WTC11 (cell line): ENCODE data around the gene LRMDA. TPM values are rescaled to one million over a fixed set of nuclear protein-coding genes. Genes with fewer than 3 reads are reported as not detected.
A peak's percentile ranks its signal among the peaks of the same experiment; 100 is the strongest.

ENCODE experiments used
- ATAC-seq: fragments of 200-7000 bp; cut with Tn5 transposase; 2 replicates; pipeline ENCODE4 v1.10.0; 2021; ENCODE audit warnings: mild to moderate bottlenecking, moderate library complexity
- CTCF ChIA-PET: fragments of 300-600 bp; sonication (Branson Sonifier 250); formaldehyde crosslinking; loops from one replicate; lab custom pipeline; 2021; ENCODE audit warnings: antibody characterized with exemption; lab: Charles Lee
- POLR2A ChIA-PET: fragments of 350-600 bp; sonication (Branson Sonifier 250); formaldehyde crosslinking; loops from one replicate; lab custom pipeline; 2021; ENCODE audit warnings: antibody characterized with exemption; lab: Charles Lee
- DNase-seq: peaks from one replicate; pipeline ENCODE4 v3.0.0; 2021; ENCODE audit warnings: low spot score
- H3K27ac Mint-ChIP-seq: 2 replicates; pipeline ENCODE4 v1.8.0; 2021; ENCODE audit warnings: mixed read lengths
- H3K27me3 Mint-ChIP-seq: 2 replicates; pipeline ENCODE4 v1.8.0; 2021; ENCODE audit warnings: low read depth, mild to moderate bottlenecking, moderate library complexity, mixed read lengths
- H3K36me3 Mint-ChIP-seq: 2 replicates; pipeline ENCODE4 v1.8.0; 2021; ENCODE audit warnings: mixed read lengths
- H3K4me1 Mint-ChIP-seq: 2 replicates; pipeline ENCODE4 v1.8.0; 2022; ENCODE audit warnings: mixed read lengths
- H3K4me3 Mint-ChIP-seq: 2 replicates; pipeline ENCODE4 v1.8.0; 2021; ENCODE audit warnings: mild to moderate bottlenecking, moderate library complexity, mixed read lengths
- H3K9me3 Mint-ChIP-seq: 2 replicates; pipeline ENCODE4 v1.8.0; 2021; ENCODE audit warnings: mixed read lengths
- ATF1 ChIP-seq: sonication (generic); formaldehyde crosslinking; IDR thresholded peaks from 2 replicates; pipeline ENCODE4 v1.8.1; 2023; ENCODE audit warnings: mild to moderate bottlenecking, moderate library complexity, missing genetic modification reagents
- CBFB ChIP-seq: sonication (generic); formaldehyde crosslinking; IDR thresholded peaks from 2 replicates; pipeline ENCODE4 v1.8.1; 2022; ENCODE audit warnings: mild to moderate bottlenecking, low read depth, missing genetic modification reagents
- CREB1 ChIP-seq: sonication (generic); formaldehyde crosslinking; IDR thresholded peaks from 2 replicates; pipeline ENCODE4 v1.8.0; 2023; ENCODE audit warnings: mild to moderate bottlenecking, missing genetic modification reagents
- FOXP1 ChIP-seq: sonication (generic); formaldehyde crosslinking; IDR thresholded peaks from 2 replicates; pipeline ENCODE4 v1.8.0; 2022; ENCODE audit warnings: missing genetic modification reagents, mild to moderate bottlenecking, moderate library complexity, borderline replicate concordance
- GRHL2 ChIP-seq: fragments of 250-450 bp; sonication (Bioruptor Pico); IDR thresholded peaks from 2 replicates; pipeline ENCODE4 v1.8.0; 2022; ENCODE audit warnings: mild to moderate bottlenecking, moderate library complexity; ENCODE audit not compliant: insufficient replicate concordance, severe bottlenecking
- JAZF1 ChIP-seq: fragments of 250-450 bp; sonication (Bioruptor Pico); IDR thresholded peaks from 2 replicates; pipeline ENCODE4 v1.9.0; 2021; ENCODE audit warnings: moderate library complexity, mild to moderate bottlenecking, inconsistent platforms
- RELA ChIP-seq: sonication (generic); formaldehyde crosslinking; IDR thresholded peaks from 2 replicates; pipeline ENCODE4 v1.8.1; 2022; ENCODE audit warnings: missing genetic modification reagents, mild to moderate bottlenecking, borderline replicate concordance
- SMAD3 ChIP-seq: sonication (generic); formaldehyde crosslinking; IDR thresholded peaks from 2 replicates; pipeline ENCODE4 v1.8.0; 2022; ENCODE audit warnings: missing genetic modification reagents, mild to moderate bottlenecking, borderline replicate concordance
- TEAD1 ChIP-seq: sonication (generic); formaldehyde crosslinking; IDR thresholded peaks from 2 replicates; pipeline ENCODE4 v1.8.0; 2022; ENCODE audit warnings: mild to moderate bottlenecking, missing genetic modification reagents
- TEAD4 ChIP-seq: sonication (generic); formaldehyde crosslinking; IDR thresholded peaks from 2 replicates; pipeline ENCODE4 v1.8.0; 2022; ENCODE audit warnings: mild to moderate bottlenecking, missing genetic modification reagents
- ZNF317 ChIP-seq: sonication (generic); formaldehyde crosslinking; IDR thresholded peaks from 2 replicates; pipeline ENCODE4 v1.8.1; 2023; ENCODE audit warnings: low read depth, mild to moderate bottlenecking, moderate library complexity, missing genetic modification reagents, borderline replicate concordance
- total RNA-seq: library from RNA; stranded (reverse); gene quantifications from 3 replicates; pipeline ENCODE4 v1.2.3, GENCODE V29; 2021
- TF ChIP-seq, protein P1 (sequence below): fragments of 200-600 bp; IDR thresholded peaks from 2 replicates; pipeline ENCODE4 v1.8.0; 2022; ENCODE audit warnings: antibody characterized with exemption
- TF ChIP-seq, protein P2 (sequence below): sonication (generic); formaldehyde crosslinking; IDR thresholded peaks from 2 replicates; pipeline ENCODE4 v1.8.0; 2022; ENCODE audit warnings: mild to moderate bottlenecking, missing genetic modification reagents
- TF ChIP-seq, protein P3 (sequence below): sonication (generic); formaldehyde crosslinking; IDR thresholded peaks from 2 replicates; pipeline ENCODE4 v1.8.0; 2023; ENCODE audit warnings: missing genetic modification reagents, mild to moderate bottlenecking, borderline replicate concordance
- TF ChIP-seq, protein P4 (sequence below): sonication (generic); formaldehyde crosslinking; IDR thresholded peaks from 2 replicates; pipeline ENCODE4 v1.8.0; 2022; ENCODE audit warnings: mild to moderate bottlenecking, missing genetic modification reagents
- TF ChIP-seq, protein P5 (sequence below): sonication (generic); formaldehyde crosslinking; IDR thresholded peaks from 2 replicates; pipeline ENCODE4 v1.8.1; 2022; ENCODE audit warnings: low read depth, mild to moderate bottlenecking, moderate library complexity, missing genetic modification reagents, borderline replicate concordance
- TF ChIP-seq, protein P6 (sequence below): fragments of 250-450 bp; sonication (Bioruptor Pico); IDR thresholded peaks from 2 replicates; pipeline ENCODE4 v2.1.2; 2022; ENCODE audit warnings: mild to moderate bottlenecking, moderate library complexity
- TF ChIP-seq, protein P7 (sequence below): sonication (generic); formaldehyde crosslinking; IDR thresholded peaks from 2 replicates; pipeline ENCODE4 v1.8.1; 2023; ENCODE audit warnings: mild to moderate bottlenecking, missing genetic modification reagents
- TF ChIP-seq, protein P8 (sequence below): fragments of 250-450 bp; sonication (Bioruptor Pico); conservative IDR thresholded peaks from 2 replicates; pipeline ENCODE4 v1.9.0; 2021; ENCODE audit warnings: mild to moderate bottlenecking

LRMDA gene
- total RNA-seq, 1 experiment from 2014 or later, result 0.92 TPM

DNA sequence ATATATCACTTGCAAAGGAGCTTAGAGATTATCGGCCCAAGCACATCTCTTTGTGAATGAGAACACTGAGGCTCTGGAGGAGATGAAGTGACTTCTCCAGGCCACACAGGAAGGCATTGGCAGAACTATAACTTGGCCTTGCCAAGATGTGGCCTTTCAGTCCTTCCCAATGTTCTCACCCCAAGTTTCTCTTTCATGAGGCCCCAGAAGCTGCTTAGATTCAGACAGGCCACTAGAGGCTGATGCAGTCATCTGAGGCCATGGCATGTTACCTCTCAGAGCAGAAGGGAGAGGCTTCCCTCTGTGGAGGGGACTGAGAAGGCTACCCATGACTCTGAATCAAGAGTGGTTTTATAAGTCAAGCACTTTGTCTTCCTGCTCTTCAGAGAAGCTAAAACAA is 1003.7 kb downstream of the LRMDA start:
- Mint-ChIP-seq H3K27me3 (no peaks in the 10 kb centered on the region), H3K36me3 (no peaks in the 10 kb centered on the region), H3K9me3 (no peaks in the 10 kb centered on the region), H3K4me1 (peaks cover 39% of the 10 kb centered on the region), H3K4me3 (no peak overlapping the region), H3K27ac (no peak overlapping the region)
- DNase-seq (no peak), ATAC-seq (peak; percentile 63)
- POLR2A ChIA-PET, result no interaction called here
- TF ChIP-seq, protein P1, sequence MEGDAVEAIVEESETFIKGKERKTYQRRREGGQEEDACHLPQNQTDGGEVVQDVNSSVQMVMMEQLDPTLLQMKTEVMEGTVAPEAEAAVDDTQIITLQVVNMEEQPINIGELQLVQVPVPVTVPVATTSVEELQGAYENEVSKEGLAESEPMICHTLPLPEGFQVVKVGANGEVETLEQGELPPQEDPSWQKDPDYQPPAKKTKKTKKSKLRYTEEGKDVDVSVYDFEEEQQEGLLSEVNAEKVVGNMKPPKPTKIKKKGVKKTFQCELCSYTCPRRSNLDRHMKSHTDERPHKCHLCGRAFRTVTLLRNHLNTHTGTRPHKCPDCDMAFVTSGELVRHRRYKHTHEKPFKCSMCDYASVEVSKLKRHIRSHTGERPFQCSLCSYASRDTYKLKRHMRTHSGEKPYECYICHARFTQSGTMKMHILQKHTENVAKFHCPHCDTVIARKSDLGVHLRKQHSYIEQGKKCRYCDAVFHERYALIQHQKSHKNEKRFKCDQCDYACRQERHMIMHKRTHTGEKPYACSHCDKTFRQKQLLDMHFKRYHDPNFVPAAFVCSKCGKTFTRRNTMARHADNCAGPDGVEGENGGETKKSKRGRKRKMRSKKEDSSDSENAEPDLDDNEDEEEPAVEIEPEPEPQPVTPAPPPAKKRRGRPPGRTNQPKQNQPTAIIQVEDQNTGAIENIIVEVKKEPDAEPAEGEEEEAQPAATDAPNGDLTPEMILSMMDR, result no peak
- TF ChIP-seq, protein P2, sequence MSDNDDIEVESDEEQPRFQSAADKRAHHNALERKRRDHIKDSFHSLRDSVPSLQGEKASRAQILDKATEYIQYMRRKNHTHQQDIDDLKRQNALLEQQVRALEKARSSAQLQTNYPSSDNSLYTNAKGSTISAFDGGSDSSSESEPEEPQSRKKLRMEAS (CRISPR knock-in tag), result no peak
- TF ChIP-seq, protein P3, sequence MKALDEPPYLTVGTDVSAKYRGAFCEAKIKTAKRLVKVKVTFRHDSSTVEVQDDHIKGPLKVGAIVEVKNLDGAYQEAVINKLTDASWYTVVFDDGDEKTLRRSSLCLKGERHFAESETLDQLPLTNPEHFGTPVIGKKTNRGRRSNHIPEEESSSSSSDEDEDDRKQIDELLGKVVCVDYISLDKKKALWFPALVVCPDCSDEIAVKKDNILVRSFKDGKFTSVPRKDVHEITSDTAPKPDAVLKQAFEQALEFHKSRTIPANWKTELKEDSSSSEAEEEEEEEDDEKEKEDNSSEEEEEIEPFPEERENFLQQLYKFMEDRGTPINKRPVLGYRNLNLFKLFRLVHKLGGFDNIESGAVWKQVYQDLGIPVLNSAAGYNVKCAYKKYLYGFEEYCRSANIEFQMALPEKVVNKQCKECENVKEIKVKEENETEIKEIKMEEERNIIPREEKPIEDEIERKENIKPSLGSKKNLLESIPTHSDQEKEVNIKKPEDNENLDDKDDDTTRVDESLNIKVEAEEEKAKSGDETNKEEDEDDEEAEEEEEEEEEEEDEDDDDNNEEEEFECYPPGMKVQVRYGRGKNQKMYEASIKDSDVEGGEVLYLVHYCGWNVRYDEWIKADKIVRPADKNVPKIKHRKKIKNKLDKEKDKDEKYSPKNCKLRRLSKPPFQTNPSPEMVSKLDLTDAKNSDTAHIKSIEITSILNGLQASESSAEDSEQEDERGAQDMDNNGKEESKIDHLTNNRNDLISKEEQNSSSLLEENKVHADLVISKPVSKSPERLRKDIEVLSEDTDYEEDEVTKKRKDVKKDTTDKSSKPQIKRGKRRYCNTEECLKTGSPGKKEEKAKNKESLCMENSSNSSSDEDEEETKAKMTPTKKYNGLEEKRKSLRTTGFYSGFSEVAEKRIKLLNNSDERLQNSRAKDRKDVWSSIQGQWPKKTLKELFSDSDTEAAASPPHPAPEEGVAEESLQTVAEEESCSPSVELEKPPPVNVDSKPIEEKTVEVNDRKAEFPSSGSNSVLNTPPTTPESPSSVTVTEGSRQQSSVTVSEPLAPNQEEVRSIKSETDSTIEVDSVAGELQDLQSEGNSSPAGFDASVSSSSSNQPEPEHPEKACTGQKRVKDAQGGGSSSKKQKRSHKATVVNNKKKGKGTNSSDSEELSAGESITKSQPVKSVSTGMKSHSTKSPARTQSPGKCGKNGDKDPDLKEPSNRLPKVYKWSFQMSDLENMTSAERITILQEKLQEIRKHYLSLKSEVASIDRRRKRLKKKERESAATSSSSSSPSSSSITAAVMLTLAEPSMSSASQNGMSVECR (CRISPR knock-in tag), result no peak
- TF ChIP-seq RELA (no peak), ZNF317 (CRISPR knock-in tag) (no peak), FOXP1 (CRISPR knock-in tag) (no peak), GRHL2 (CRISPR knock-in tag) (no peak), CREB1 (CRISPR knock-in tag) (no peak), SMAD3 (no peak), ATF1 (CRISPR knock-in tag) (no peak), TEAD1 (no peak), TEAD4 (no peak)
- TF ChIP-seq, protein P4, sequence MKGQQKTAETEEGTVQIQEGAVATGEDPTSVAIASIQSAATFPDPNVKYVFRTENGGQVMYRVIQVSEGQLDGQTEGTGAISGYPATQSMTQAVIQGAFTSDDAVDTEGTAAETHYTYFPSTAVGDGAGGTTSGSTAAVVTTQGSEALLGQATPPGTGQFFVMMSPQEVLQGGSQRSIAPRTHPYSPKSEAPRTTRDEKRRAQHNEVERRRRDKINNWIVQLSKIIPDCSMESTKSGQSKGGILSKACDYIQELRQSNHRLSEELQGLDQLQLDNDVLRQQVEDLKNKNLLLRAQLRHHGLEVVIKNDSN (CRISPR knock-in tag), result no peak
- TF ChIP-seq, protein P5, sequence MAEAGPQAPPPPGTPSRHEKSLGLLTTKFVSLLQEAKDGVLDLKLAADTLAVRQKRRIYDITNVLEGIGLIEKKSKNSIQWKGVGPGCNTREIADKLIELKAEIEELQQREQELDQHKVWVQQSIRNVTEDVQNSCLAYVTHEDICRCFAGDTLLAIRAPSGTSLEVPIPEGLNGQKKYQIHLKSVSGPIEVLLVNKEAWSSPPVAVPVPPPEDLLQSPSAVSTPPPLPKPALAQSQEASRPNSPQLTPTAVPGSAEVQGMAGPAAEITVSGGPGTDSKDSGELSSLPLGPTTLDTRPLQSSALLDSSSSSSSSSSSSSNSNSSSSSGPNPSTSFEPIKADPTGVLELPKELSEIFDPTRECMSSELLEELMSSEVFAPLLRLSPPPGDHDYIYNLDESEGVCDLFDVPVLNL (CRISPR knock-in tag), result no peak
- TF ChIP-seq, protein P6, sequence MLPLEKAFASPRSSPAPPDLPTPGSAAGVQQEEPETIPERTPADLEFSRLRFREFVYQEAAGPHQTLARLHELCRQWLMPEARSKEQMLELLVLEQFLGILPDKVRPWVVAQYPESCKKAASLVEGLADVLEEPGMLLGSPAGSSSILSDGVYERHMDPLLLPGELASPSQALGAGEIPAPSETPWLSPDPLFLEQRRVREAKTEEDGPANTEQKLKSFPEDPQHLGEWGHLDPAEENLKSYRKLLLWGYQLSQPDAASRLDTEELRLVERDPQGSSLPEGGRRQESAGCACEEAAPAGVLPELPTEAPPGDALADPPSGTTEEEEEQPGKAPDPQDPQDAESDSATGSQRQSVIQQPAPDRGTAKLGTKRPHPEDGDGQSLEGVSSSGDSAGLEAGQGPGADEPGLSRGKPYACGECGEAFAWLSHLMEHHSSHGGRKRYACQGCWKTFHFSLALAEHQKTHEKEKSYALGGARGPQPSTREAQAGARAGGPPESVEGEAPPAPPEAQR, result no peak
- TF ChIP-seq, all 79 proteins: peak for 0
- CTCF ChIA-PET, result interaction anchor here (0.5 kb wide), 1 partner anchor 116 kb away, joined by 3 read pairs; no protein-coding TSS in a partner anchor

DNA sequence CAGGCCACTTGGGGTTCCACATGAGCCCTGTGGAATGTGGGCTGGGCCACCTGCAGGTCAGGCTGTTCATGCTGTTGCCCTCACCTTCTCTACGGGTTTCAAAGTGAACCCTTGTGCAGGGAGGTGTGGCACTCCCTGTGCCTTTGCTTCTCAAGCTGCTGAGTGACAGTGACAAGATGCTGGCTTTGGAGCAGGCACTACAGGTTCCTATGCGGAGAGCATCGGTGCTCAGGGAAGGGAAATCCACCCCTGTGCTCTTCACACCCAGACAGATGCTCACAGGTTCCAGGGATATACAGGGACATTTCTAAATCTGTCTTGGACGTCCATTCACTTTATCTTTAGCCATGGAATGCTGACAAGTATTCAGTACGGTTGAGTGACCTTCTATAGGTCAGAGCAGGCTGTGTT is 1005.0 kb downstream of the LRMDA start:
- DNase-seq (no peak), ATAC-seq (no peak)
- Mint-ChIP-seq H3K4me3 (no peak overlapping the region), H3K9me3 (no peaks in the 10 kb centered on the region), H3K27ac (no peak overlapping the region), H3K4me1 (peaks cover 26% of the 10 kb centered on the region), H3K36me3 (no peaks in the 10 kb centered on the region), H3K27me3 (no peaks in the 10 kb centered on the region)
- ChIA-PET CTCF (no interaction called here), POLR2A (no interaction called here)
- TF ChIP-seq CBFB (CRISPR knock-in tag) (no peak), CREB1 (CRISPR knock-in tag) (no peak), JAZF1 (no peak)
- TF ChIP-seq, protein P7, sequence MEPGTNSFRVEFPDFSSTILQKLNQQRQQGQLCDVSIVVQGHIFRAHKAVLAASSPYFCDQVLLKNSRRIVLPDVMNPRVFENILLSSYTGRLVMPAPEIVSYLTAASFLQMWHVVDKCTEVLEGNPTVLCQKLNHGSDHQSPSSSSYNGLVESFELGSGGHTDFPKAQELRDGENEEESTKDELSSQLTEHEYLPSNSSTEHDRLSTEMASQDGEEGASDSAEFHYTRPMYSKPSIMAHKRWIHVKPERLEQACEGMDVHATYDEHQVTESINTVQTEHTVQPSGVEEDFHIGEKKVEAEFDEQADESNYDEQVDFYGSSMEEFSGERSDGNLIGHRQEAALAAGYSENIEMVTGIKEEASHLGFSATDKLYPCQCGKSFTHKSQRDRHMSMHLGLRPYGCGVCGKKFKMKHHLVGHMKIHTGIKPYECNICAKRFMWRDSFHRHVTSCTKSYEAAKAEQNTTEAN (CRISPR knock-in tag), result no peak
- TF ChIP-seq, protein P8, sequence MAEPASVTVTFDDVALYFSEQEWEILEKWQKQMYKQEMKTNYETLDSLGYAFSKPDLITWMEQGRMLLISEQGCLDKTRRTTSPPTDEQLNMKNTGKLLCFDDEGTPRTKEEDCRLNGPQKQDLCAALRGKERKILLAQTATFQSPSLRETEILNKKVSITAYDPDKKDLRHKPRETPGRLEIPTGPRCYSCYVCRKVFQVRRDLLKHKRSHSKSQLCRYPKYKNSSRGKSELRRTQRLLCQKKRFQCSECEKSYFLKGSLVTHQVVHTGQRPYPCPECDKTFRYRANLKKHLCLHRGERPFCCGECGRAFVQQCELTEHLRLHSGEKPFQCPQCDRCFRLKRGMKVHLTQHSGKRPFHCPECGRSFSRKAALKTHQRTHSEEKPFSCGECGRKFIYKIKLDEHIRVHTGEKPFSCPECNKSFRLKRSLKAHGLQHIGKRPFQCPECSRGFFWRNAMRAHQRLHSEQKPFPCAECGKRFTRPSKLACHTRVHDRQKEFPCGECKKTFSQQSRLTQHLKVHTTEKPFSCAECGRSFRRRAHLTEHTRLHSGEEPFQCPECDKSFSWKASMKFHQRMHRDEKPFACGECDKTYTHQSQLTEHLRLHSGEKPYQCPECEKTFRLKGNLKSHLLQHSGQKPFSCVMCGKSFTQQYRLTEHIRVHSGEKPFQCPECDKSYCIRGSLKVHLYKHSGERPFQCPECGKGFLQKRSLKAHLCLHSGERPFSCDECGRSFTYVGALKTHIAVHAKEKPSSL (CRISPR knock-in tag), result no peak
